NCI-H2107 (cell line): ENCODE measurements around the gene TMEM86B.
"Not testable (repeated sequence)": the region's sequence is repeated elsewhere in the genome, so short reads cannot be mapped to it uniquely, and the experiment has no call there.

ENCODE experiments used
- DNase-seq: peaks from one replicate; lab custom pipeline; 2025; lab: John Stamatoyannopoulos, UW

Gene TMEM86B

DNA sequence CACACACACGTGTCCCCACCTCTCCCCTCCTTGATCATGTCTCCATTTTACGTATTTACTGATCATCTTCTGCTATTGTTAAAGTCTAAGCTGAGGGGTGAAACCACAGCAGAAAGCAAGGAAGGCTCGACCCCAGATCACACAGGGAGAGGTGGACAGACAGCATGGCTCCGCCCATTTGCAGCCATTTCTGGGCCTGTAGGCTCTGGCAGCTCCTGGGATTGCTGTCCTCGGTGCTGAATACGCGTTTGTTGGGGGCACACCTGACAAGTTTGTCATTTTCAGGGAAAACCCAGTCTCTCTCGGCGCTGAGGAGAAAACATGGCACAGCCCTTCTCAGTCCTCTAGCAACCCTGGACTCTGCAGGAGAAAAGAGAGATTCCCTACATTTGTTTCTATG, 8.0 kb downstream of the TMEM86B start:
- DNase-seq: no peak

DNA sequence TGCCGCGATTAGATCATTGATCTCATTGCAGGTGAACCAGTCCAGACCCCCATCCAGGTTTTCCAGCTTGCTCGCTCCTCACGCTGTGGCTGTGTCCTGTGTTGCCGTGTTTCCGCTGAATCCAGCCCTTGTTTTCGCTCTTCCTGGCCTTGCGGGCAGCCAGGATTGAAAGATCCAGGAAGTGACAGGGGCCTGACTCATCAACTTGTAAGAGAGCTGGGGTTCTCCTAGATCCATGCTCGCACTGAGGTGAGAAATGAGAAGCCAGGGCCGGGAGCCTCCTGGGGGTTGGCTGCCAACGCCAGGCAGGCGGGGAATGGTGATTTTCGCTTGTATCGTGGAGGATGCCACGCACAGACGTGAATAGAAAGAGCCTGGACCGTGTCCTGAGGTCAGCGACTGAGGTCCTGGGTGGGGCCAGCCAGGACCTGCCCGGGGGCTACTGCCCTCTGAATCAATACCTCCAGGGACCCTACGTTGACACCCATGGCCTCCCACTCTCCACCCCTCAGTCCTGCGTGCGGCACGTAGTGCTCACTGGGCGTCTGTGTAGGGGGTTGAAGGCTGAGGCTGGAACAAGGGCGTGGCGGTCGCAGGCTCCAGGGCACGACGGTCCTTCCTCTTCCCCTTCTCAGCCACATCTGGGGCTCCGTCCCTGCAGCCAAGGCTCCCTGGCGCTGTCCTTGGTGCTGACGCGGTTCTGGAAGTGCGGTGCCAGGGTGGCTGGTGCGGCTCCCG, 11.9 kb downstream of the TMEM86B start:
- DNase-seq: peak; percentile 91

DNA sequence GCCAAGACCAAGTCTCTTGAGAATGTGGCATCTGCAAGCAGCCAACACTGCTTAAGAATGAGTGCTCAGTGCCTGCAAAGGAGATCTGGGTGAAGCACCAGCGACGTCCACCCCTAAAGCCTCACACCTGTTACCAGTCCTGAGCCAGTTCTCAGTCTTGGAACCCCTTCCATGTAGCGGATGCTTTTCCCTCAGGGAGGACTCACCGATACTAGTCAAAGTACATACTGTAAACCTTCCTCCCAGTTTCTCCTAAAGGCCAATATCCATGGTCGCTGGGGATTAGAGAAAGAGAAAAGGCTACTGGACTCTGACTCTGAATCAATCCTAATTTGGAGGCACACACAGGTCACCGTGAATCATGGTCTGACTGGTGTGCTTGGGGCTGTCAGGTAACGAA, 15.0 kb downstream of the TMEM86B start:
- no peak for DNase-seq

DNA sequence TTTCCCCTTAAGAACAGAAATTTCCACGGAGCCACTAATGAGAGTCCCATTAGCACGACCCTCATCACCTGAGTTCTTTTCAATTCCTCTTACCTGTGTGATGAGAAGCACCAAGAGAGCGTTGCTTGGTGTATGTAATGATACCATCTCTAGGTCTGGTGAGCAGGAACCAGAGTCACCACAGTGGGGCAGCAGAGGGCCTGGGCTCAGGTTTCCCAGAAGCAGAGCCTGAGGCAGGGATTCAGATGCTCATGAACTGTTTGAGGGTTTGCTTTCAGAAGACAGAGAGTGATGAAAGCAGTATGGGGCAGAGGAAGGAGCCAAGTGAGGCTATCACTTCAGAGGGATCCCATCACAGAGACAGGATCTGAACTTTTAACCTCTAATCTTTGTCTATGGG, 16.1 kb downstream of the TMEM86B start:
- no peak for DNase-seq

DNA sequence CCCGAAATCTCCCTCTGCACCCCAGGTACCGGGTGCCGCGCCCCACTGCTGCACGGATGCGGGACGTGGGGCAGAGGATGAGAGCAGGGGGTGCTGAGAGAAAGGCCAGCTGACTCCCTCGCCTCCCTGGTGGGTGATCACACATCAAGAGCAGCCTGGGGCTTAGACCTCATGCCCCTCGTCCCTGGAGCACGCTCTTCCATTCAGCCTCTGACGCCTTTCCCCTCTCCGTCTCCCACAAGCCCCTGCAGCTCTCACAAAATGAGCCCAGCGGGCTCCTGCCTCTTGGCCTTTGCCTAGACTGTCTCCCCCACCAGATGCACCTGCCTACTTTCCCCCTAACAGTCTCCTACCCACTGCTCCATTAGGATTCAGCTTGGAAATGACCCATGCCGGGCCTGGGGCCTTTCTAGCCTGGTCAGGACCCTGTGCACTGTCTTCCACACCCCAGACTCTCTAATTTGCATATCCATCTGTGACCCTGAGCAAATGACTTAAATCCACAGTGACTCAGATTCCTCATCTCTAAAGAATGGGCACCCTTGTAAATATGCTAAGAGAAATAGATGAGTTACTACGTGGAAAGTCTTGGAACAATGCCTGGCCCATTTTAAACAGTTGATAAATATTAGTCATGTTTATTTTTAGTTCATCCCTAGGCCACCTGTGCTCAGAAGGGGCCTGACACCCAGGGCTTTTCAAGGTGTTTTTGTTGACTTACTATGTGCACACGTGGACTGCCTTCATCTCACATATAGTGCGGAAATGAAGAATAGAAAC, 18.7 kb downstream of the TMEM86B start:
- no peak for DNase-seq

DNA sequence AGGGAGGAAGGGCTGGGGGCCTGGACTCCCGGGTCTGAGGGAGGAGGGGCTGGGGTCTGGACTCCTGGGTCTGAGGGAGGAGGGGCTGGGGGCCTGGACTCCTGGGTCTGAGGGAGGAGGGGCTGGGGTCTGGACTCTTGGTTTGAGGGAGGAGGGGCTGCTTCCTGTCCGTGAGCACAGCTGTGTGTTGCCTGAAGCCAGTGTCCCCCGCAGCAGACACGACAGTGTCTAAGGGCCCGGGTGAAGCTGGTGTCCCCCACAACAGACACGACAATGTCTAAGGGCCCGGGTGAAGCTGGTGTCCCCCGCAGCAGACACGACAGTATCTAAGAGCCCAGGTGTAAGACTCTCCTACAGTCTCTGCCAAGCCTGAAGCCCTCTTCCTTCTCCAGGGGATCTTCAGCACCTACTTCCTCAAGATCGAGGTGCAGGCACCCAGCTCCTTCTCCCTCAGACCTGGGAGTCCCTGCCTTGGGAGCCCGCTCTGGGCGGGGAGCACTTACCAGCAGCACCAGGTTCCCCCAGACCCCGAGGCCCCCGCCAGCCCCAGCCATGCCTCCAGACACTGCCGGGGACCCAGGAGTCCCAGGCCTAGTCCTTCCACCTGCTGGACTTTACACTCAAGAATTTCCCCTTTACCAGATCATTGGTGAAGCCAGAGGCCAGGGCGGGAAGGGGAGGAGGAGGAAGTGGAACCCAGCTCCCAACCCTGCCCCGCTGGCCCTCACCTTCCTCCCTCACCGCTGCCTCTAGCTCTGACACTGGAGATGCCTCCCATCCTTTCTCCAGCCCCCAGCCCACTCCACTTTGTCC, 19.5 kb downstream of the TMEM86B start, which contains the start of gene PTPRH:
Gene PTPRH (minus strand): TSS at position 622 of the 813 bp plus-strand sequence. CDS start 68 bp downstream, at position 554.
- no peak for DNase-seq

DNA sequence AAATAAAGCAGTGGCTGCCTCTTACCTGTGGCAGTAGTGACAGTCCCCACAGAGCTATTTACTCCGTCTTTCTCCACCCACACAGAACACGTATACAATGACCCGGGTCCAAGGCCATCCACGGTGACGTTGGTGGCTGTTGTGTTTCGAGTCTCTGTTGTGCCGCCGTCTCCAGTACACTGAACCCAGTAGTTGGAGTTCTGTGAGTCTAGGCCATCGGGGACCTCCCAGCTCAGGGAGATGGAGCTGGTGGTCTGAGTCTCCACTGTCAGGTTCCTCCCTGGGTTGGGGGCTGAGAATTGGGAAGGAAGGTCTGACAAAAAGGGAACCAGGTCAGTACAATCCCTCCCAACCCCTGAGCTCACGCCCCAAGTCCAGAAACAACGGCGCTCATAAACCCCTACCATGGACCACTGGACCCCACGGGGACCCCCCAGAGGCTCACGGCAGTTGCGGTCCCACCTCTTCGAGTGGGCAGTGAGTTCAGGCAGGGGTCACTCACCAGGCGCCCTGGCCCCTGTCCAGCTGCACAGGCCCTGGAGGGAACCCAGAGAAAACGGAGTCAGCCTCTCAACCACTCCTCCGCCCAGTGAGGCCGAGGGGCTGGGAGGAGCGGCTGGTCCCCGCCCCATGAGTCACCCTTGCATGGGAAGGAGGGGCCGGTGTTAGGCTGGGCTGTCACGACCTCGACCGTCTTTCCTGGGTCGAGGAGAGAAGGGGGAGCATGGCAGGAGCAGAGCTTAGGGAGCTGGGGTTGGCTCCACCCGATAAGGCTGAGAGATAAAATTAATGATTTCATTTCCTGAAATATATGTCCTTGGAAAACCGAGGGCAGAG, 21.7 kb downstream of the TMEM86B start:
- DNase-seq: peak; percentile 60

DNA sequence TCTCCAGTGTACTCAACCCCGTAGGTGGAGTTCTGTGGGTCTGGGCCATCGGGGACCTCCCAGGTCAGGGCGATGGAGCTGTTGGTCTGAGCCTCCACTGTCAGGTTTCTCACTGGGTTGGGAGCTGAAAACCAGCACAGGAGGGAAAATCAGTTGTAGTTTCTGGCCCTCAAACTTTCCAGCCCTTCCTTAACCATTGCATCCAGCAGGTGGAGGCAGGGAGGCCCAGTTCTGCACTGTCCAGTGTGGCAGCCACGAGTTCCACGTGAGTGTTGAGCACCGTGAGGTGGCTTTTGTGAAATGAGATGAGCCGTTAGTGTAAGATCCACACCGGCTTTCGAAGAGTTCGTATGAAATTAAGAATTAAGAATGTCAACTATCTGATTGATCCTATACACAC, 26.4 kb downstream of the TMEM86B start:
- not testable (repeated sequence) for DNase-seq

DNA sequence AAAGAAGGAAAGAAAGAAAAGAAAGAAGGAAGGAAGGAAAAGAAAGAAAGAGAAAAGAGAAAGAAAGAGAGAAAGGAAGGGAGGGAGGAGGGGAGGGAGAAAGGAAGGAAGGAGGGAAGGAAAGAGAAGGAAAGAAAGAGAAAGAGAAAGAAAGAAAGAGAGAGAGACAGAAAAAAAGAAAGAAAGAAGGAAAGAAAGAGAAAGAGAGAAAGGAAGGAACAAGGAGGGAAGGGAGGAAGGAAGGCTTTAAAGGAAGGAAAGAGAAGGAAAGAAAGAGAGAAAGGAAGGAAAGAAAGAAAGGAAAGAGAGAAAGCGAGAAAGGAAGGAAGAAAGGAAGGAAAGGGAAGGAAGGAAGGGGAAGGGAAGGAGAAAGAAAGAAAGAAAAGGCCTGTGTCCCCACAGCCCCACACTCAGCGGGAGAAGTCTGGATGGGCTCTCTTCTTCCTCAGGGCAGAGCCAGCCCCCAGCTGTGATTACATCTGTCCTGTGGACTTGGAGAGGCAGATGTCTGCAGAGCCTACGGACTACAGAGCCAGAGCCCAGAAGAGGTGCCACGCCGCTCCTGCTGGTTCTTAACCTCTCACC, 28.9 kb downstream of the TMEM86B start:
- no peak for DNase-seq

DNA sequence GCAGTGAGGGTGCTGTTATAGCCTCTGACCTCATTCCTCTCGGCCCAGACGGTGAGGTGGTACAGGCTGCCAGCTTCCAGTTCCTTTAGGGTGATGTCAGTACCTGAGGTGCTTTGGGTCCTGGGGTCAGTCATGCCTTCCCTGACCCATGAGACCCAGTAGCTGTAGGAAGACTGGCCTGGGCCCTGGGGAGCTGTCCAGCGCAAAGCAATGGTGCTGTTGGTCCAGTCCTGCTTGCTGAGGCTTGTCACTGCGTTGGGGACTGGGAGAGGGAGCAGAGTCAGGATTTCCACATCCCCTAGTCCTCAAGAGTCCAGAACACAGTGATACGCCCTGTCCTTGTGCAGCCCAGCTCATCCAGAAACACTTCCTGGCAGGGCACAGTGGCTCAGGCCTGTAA, 29.9 kb downstream of the TMEM86B start:
- no peak for DNase-seq

DNA sequence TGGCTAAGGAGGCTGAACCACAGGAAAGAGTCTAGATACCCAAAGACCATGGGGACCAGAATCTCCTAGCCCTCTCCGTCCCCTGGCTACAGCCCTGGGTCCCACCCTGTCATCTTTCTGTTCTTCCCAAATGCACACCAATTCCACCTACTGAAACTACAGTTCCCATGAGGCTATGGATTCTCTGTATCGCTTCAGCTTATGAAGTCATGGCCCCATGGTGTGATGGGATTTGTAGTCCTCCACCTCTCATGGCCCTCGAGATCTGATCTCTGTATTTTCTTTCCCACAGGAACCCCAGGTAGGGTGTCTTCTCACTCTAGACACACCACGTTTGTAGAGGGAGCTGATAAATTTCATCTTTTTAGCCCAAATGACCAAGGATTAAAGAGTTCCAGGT, 31.0 kb downstream of the TMEM86B start:
- no peak for DNase-seq

DNA sequence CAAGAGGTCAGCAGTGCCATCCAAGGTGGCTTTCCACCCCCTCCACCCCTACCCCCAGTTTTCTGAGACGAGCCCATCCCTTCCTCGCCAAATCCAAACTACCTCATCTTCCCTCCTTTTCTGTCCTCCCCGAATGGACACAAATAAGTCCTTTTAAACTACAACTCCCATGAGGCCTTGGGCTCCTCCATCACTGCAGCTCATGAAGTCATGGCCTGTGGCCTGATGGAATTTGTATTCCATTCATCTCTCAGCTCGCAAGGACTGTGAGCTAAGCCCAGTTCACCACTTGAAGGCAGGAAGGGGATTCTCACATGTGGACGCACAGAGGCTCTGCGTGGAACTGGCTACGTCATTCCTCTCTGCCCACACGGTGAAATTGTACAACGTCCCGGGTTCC, 31.8 kb downstream of the TMEM86B start:
- no peak for DNase-seq

DNA sequence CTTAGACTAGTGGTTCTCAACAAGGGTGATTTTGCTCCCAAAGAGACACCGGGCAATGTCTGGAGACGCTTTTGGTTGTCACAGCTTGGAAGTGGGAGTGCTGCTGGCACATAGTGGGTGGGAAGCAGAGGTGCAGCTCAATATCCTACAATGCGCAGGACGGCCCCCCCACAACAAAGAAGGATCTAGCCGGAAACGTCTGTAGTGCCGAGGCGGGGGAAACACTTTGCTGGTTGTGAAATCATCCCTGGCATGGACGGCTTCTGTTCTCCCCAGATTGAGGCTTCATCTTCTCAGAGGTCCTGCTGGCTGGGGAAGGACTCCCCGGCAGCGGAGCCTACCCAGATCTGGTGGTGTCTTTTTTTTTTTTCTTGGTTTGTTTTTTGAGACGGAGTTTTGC, 35.1 kb downstream of the TMEM86B start:
- DNase-seq: no peak

DNA sequence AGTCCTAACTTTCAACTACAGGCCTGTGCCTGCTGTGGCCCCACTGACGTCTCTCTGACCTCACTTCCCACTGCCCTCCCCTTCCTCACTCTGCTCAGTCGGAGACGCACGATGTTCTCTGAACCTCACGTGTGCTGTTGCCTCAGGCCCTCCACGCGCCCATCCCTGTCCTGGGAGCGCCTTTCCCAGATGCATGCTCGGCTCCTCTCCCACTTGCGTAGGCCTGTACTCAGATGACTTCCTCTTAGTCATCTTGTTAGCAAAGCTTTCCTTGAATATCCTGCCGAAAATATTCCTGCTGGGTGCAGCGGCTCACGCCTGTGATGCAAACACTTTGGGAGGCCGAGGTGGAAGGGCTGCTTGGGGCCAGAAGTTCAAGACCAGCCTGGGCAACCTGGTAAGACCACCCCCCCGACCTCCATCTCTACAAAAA, 39.1 kb downstream of the TMEM86B start:
- DNase-seq: no peak

DNA sequence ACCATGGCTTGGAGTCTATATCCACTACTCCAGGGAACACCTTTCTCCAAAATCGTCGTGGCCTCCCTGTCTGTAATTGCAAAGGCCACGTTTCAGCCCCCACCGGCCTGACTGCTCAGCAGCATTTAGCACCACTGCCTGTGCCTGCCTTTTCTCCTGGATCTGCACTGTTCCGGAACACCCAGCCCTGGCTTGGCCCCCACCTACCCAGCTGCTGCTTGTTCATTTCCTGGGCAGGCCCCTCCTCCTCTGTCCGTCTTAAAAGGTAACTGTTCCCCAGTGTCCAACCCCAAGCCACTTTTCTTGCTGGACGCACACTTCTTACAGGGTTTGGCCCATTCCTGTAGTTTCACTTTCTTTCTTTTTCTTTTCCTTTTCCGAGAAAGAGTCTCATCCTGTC, 39.9 kb downstream of the TMEM86B start:
- DNase-seq: no peak

DNA sequence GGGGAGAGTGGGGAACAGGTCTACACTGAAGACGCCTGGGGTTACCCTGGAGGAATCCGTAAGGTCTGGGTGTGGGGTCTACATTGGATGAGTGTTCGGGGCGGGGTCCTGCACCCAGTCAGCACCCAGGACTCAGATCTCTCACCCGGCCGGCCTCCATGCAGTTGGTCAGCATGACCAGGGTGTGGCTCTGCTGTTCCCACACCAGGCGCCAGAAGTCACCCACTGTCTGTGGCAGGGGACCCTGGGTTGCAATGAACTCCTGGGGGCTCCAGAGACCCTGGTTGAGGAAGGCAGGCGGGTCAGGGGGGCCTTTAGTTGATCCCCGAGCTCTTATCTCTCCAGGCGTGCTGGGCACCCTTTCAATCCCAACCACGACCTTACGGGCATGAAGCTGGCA, 42.5 kb downstream of the TMEM86B start:
- DNase-seq: no peak

DNA sequence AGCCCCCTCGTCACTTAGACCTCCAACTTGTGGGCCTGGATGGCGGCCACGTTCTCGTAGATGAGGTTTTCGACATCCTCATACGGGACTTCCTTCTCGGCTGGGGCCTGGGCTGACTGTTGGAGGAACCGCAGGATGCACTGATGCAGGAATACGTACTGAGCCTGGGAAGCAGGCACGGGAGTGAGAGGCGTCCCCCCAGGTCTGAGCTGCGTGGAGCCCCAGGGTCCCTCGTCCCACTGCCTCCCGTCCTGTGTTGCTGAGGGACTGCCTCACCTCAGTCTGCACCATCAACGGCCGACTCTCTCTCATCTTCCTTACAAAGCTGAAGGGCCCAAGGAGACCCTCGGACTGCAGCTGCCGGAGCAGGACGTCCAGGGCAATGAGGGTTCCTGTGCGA, 46.8 kb downstream of the TMEM86B start:
- no peak for DNase-seq

DNA sequence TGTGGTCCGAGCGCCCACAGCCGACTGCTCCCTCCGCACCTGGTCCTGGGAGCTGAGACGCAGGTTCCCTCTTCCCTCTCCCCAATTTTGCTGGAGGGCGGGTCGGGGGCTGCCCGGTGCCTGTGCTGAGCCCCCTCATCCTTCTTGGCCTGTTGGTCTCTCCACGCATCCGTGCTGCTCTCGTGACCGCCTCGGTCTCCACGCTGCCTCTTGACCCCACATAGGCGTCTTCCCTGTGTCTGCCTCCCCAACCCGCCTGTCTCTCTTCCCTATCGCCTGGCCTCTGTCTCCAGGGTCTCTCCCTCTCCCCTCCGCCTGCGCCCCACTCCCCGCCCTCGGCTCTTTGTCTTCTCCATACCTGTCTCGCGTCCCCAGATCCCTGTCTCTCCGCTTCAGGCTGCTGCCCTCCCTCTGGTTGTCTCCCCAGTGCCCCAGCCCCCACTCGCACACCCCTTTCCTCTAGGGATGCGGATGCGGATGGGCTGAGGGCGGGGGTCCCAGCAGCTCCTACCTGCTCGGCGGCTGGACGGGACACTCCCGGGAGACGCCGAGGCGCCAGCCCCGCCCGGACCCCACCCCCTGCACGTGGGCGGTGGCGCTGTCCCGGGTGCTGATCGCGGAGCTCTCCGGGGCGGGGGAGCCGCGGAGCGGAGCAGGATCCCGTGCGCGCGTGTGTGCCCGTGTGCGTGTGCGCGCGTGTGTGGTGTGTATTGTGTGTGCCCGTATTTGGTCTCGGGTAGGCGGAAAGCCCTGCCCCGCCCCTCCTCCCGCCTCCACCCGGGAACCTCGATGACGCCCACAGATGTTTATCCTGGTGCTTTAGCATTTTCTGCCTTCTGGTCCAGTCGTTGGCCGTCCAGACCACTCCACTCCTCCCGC, 48.7 kb downstream of the TMEM86B start, which contains the start of gene SYT5:
Gene SYT5 (minus strand): TSS at position 684 of the 879 bp plus-strand sequence. CDS start 1,248 bp downstream, outside the sequence.
- no peak for DNase-seq

DNA sequence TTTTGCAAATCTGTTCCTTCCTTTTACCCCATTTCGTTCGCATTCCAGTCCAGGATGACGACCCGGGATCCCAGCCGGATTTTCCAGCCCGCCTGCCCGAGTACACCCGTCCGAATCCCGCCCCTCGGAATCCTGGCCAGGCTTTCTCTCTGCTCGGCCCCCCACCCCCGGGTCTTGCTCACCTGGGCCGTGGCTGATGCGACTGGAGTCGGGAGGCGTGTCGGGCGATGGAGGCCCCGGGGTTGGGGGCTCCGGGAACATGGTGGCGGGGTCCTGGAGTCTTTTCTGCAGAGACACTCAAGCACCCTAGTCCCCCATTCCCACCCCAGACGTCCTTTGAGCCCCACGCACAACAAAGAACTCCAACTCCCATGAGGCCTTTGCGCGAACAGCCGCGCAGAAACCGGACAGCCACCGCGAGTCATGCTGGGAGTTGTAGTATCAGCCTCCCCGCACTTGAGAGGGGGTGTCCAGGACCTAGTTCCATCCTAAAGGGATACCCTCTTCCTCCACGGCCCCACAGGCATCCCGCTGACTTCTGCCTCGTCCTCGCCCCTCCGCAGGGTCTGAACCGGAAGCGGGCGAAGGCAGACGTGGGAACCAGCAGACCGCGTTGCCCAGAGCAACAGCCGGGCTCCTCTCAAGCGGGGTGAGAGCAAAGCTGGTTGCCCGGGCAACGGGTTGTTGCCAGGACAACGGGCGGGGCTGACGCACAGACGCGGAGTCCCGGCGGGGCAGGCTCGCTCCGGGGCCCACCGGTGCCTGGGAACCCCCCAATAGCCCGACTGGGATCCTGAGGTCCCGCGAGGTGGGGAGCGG, 49.6 kb downstream of the TMEM86B start:
- DNase-seq: peak; percentile 54
